ENCODE data around the gene IGSF21. TPM values are rescaled to one million over a fixed set of nuclear protein-coding genes. Genes with fewer than 3 reads are reported as not detected.
"Not testable (repeated sequence)": the region's sequence is repeated elsewhere in the genome, so short reads cannot be mapped to it uniquely, and the experiment has no call there.

IGSF21 gene
- total RNA-seq, 6 experiments from 2014 or later = not detected

DNA sequence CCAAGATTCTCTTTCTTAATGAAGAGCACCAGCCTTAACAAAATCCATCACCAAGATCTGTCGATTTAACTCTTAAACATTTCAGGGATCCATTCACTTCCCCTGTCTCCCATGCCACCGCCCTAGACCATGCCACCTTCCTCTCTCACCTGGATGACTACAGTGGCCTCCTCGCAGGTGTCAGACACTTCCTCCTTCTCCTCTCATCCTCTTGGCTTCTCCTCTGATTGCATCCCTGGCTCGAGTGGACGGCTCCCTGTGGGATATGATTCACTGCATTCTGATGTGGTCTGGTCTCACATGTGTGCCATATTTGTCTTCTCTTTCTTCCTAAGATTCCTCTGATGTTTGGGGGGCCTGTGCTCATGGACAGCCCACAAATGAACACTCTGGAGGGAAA lies 306.7 kb downstream of the IGSF21 start:
- Mint-ChIP-seq H3K27me3 (ENCODE audit: insufficient read depth) (no peaks in the 10 kb centered on the region; the same call in 1 of the 2 replicates), H3K27ac (no peak overlapping the region)

DNA sequence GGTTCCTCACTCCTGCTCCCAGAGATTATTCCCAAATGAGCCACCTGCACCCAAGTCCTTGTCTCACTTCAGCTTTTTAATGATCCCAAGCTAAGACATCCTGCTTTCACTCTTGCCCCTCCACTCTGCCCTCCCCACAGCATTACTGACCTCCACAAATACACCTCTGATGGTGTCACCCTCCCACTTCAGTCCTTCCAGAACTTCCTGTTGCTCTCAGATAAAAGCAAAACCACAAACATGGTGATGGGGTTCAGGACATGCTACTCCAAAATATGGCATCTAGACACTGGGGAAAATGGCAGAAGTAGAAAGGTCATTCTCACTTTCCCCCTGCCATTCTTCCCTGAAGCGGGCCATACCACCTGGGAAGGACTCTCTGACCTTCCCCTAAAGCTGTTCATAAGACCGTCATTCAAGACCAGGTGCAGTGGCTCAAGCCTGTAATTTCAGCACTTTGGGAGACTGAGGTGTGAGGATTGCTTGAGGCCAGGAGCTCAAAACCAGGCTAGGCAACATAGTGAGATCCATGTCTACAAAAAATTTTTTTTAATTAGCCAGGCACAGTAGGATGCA lies 307.4 kb downstream of the IGSF21 start:
- Mint-ChIP-seq H3K36me3 (ENCODE audit: low read depth) (peaks cover 5% of the 10 kb centered on the region), H3K9me3 (peaks cover 69% of the 10 kb centered on the region), H3K27me3 (ENCODE audit: insufficient read depth) (peaks cover 1% of the 10 kb centered on the region; the same call in 1 of the 2 replicates), H3K4me3 (no peak overlapping the region), H3K27ac (no peak overlapping the region), H3K4me1 (ENCODE audit: low read depth) (no peaks in the 10 kb centered on the region)
- DNase-seq = no peak
- TF ChIP-seq, protein P1, sequence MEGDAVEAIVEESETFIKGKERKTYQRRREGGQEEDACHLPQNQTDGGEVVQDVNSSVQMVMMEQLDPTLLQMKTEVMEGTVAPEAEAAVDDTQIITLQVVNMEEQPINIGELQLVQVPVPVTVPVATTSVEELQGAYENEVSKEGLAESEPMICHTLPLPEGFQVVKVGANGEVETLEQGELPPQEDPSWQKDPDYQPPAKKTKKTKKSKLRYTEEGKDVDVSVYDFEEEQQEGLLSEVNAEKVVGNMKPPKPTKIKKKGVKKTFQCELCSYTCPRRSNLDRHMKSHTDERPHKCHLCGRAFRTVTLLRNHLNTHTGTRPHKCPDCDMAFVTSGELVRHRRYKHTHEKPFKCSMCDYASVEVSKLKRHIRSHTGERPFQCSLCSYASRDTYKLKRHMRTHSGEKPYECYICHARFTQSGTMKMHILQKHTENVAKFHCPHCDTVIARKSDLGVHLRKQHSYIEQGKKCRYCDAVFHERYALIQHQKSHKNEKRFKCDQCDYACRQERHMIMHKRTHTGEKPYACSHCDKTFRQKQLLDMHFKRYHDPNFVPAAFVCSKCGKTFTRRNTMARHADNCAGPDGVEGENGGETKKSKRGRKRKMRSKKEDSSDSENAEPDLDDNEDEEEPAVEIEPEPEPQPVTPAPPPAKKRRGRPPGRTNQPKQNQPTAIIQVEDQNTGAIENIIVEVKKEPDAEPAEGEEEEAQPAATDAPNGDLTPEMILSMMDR (IDR thresholded peaks at IDR 0.05) = no peak

More for the DNA sequence above, 306.7 kb downstream of the IGSF21 start:
- H3K4me3 Mint-ChIP-seq = no peak overlapping the region
- H3K36me3 Mint-ChIP-seq (ENCODE audit: low read depth) = peaks cover 5% of the 10 kb centered on the region
- peaks cover 67% of the 10 kb centered on the region for H3K9me3 Mint-ChIP-seq
- H3K4me1 Mint-ChIP-seq (ENCODE audit: low read depth) = no peaks in the 10 kb centered on the region
- TF ChIP-seq, protein P1 (IDR thresholded peaks at IDR 0.05) = no peak
- DNase-seq = no peak

DNA sequence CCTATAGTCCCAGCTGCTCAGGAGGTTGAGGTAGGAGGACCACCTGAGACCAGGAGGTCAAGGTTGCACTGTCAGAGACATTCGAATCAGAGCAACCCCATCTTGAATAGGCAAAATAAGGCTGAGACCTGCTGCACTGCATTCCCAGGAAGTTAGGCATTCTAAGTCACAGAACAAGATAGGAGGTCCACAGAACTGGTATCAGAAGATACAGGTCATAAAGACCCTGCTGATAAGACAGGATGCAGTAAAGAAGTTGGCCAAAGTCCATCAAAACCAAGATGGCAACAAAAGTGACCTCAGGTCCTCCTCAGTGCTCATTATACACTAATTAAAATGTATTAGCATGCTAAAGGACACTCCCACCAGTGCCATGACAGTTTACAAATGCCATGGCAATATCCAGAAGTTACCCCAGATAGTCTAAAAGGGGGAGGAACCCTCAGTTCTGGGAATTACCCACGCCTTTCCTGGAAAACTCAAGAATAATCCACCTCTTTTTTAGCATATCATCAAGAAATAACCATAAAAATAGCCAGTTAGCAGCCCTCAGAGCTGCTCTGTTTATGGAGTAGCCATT lies 307.9 kb downstream of the IGSF21 start:
- peaks cover 5% of the 10 kb centered on the region for H3K36me3 Mint-ChIP-seq (ENCODE audit: low read depth)
- H3K27ac Mint-ChIP-seq = no peak overlapping the region
- H3K4me3 Mint-ChIP-seq = no peak overlapping the region
- TF ChIP-seq, protein P1 (IDR thresholded peaks at IDR 0.05) = no peak
- no peaks in the 10 kb centered on the region for H3K4me1 Mint-ChIP-seq (ENCODE audit: low read depth)
- peaks cover 68% of the 10 kb centered on the region for H3K9me3 Mint-ChIP-seq
- H3K27me3 Mint-ChIP-seq (ENCODE audit: insufficient read depth) = peaks cover 1% of the 10 kb centered on the region; the same call in 1 of the 2 replicates
- DNase-seq = no peak

DNA sequence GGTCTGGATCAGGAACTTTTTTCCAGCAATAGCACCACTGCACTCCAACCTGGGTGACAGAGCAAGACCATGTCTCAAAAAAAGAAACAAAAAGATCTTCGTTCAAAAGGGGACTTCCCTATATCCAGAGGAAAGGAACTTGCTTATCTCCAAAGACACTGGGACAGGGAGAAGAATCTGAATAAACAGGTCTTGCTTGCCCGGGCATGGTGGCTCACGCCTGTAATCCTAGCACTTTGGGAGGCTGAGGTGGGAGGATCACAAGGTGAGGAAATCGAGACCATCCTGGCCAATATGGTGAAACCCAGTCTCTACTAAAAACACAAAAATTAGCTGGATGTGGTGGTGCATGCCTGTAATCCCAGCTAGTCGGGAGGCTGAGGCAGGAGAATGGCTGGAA lies 308.5 kb downstream of the IGSF21 start:
- H3K27me3 Mint-ChIP-seq (ENCODE audit: insufficient read depth); H3K36me3 Mint-ChIP-seq (ENCODE audit: low read depth); DNase-seq; H3K4me3 Mint-ChIP-seq; H3K4me1 Mint-ChIP-seq (ENCODE audit: low read depth); H3K27ac Mint-ChIP-seq: not testable (repeated sequence)
- peaks cover 66% of the 10 kb centered on the region for H3K9me3 Mint-ChIP-seq

DNA sequence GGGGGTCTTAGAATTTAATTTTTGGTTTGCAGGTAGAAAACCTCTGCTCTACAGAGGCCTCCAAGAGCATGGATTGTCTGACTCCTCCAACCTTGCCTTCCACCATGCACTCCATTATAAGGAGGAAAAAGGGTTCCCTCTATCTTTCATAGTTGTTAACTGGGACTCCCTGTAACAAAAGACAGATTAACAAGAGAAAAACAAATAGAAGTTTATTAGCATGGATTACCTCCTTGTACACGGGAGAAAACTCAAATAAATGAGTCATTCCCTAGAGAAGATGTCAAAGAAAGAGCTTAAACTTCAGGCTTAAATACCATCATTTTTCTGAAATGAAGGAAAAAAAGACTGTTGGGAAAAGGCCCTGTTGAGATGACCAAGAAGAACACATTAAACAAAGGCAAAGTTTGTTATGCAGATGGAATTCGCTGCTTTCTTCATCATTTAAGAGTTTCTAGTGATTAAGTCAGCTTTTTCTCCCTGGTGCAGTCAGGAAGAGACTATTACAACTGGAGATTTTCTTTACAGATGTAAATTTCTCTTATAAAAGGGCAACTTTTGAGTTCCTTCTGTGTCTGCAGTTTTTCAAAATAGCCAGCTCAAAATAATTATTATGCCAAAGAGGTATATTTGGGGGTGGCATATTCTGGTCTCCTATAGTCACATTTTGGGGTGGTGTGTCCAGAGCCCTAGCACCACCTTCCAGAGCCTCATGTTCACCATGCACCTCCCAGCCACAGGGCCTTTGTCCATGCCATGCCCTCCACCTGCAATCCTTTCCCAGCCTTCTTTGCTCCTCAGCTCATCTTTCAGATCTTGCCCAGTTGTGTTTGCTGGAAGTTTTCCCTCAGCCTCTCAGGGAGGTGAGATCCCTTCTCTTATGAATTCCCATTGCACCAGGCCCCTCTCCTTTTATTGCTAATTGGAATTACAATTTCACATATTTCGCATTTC lies 310.0 kb downstream of the IGSF21 start:
- TF ChIP-seq, protein P1 (IDR thresholded peaks at IDR 0.05) = no peak
- DNase-seq = no peak
- Mint-ChIP-seq H3K36me3 (ENCODE audit: low read depth) (peaks cover 5% of the 10 kb centered on the region; the same call in 1 of the 2 replicates), H3K27ac (no peak overlapping the region), H3K4me1 (ENCODE audit: low read depth) (no peaks in the 10 kb centered on the region), H3K9me3 (peaks cover 63% of the 10 kb centered on the region), H3K4me3 (no peak overlapping the region), H3K27me3 (ENCODE audit: insufficient read depth) (peaks cover 5% of the 10 kb centered on the region)
